GM23248 (cell line): ENCODE data around the gene SULF2.

ENCODE experiments used
- EZH2 ChIP-seq: fragments of 200-600 bp; sonication (generic); IDR thresholded peaks from 2 replicates; pipeline ENCODE4 v1.6.1; 2018; ENCODE audit warnings: antibody characterized with exemption, mild to moderate bottlenecking; ENCODE audit not compliant: insufficient read depth, poor library complexity, severe bottlenecking
- EZH2phosphoT487 ChIP-seq: fragments of 200-600 bp; sonication (generic); IDR thresholded peaks from 2 replicates; pipeline ENCODE4 v1.6.1; 2018; ENCODE audit warnings: antibody characterized with exemption, moderate library complexity, mild to moderate bottlenecking, low read depth; ENCODE audit not compliant: insufficient read depth

GRCh38 chr20:47762699-47763268 lies 22.5 kb downstream of the SULF2 start:
- no peak for TF ChIP-seq EZH2
- no peak for TF ChIP-seq EZH2phosphoT487
